HepG2 (cell line): ENCODE measurements around the gene GATA5. TPM values are rescaled to one million over a fixed set of nuclear protein-coding genes. Genes with fewer than 3 reads are reported as not detected.

Source experiments
- CC2D1A ChIP-seq: sonication (generic); formaldehyde crosslinking; IDR thresholded peaks from 2 replicates; pipeline ENCODE4 v1.8.1; 2023; ENCODE audit warnings: mild to moderate bottlenecking, missing genetic modification reagents
- DMAP1 ChIP-seq: IDR thresholded peaks from 2 replicates; pipeline ENCODE4 v1.6.1; 2016
- ELF3 ChIP-seq: IDR thresholded peaks from 2 replicates; pipeline ENCODE4 v1.6.1; 2016; ENCODE audit warnings: missing genetic modification reagents, missing compliant biosample characterization
- HIVEP1 ChIP-seq: sonication (generic); formaldehyde crosslinking; IDR thresholded peaks from 2 replicates; pipeline ENCODE4 v1.4.0; 2020; ENCODE audit warnings: mild to moderate bottlenecking, missing genetic modification reagents
- HMGXB3 ChIP-seq: sonication (generic); formaldehyde crosslinking; IDR thresholded peaks from 2 replicates; pipeline ENCODE4 v1.4.0; 2020; ENCODE audit warnings: missing genetic modification reagents, borderline replicate concordance
- KLF12 ChIP-seq: sonication (generic); formaldehyde crosslinking; IDR thresholded peaks from 2 replicates; pipeline ENCODE4 v1.4.0; 2020; ENCODE audit warnings: missing genetic modification reagents, borderline replicate concordance
- NFIB ChIP-seq: sonication (generic); formaldehyde crosslinking; IDR thresholded peaks from 2 replicates; pipeline ENCODE4 v1.9.0; 2021; ENCODE audit warnings: missing genetic modification reagents, mild to moderate bottlenecking, borderline replicate concordance
- NFIC ChIP-seq: IDR thresholded peaks from 2 replicates; pipeline ENCODE4 v1.6.1; 2012; ENCODE audit warnings: mild to moderate bottlenecking, low read length, inconsistent platforms
- PAF1 ChIP-seq: IDR thresholded peaks from 2 replicates; pipeline ENCODE4 v1.6.1; 2016; ENCODE audit warnings: missing genetic modification reagents, missing compliant biosample characterization
- PCBP2 ChIP-seq: fragments of 200-400 bp; formaldehyde crosslinking; optimal IDR thresholded peaks from 2 replicates; pipeline ENCODE3; 2018; ENCODE audit warnings: low read length, low read depth; ENCODE audit not compliant: poor library complexity, severe bottlenecking
- RARA ChIP-seq: IDR thresholded peaks from 2 replicates; pipeline ENCODE4 v1.6.1; 2016; ENCODE audit warnings: missing genetic modification reagents, missing compliant biosample characterization
- RORA ChIP-seq: sonication (generic); formaldehyde crosslinking; IDR thresholded peaks from 2 replicates; pipeline ENCODE4 v1.5.0; 2020; ENCODE audit warnings: mild to moderate bottlenecking, missing genetic modification reagents, moderate library complexity
- SOX6 ChIP-seq, 2 experiments: fragments of 450-650 bp in 1 of 2; sonication (generic) in 1 of 2; formaldehyde crosslinking in 1 of 2; IDR thresholded peaks; 2 replicates each; pipeline versions ENCODE4 v1.4.0 to v1.6.1; 2017 to 2020; ENCODE audit warnings: antibody characterized with exemption in 1 of 2, mild to moderate bottlenecking in 1 of 2, missing genetic modification reagents in 1 of 2
- SYNCRIP ChIP-seq: fragments of 200-400 bp; formaldehyde crosslinking; IDR thresholded peaks from 2 replicates; pipeline ENCODE4 v1.6.1; 2018; ENCODE audit warnings: mild to moderate bottlenecking, low read depth, low read length; ENCODE audit not compliant: insufficient read depth
- ZC3H4 ChIP-seq: sonication (generic); formaldehyde crosslinking; IDR thresholded peaks from 2 replicates; pipeline ENCODE4 v1.4.0; 2020; ENCODE audit warnings: missing genetic modification reagents, borderline replicate concordance
- ZFY ChIP-seq: sonication (generic); formaldehyde crosslinking; IDR thresholded peaks from 2 replicates; pipeline ENCODE4 v1.4.0; 2020; ENCODE audit warnings: missing genetic modification reagents
- ZNF10 ChIP-seq: sonication (generic); formaldehyde crosslinking; IDR thresholded peaks from 2 replicates; pipeline ENCODE4 v1.4.0; 2020; ENCODE audit warnings: mild to moderate bottlenecking, low read depth, missing genetic modification reagents, borderline replicate concordance
- ZNF101 ChIP-seq: sonication (generic); formaldehyde crosslinking; IDR thresholded peaks from 2 replicates; pipeline ENCODE4 v1.4.0; 2020; ENCODE audit warnings: mild to moderate bottlenecking, low read depth, missing genetic modification reagents, borderline replicate concordance
- ZSCAN25 ChIP-seq: sonication (generic); formaldehyde crosslinking; IDR thresholded peaks from 2 replicates; pipeline ENCODE4 v1.8.0; 2022; ENCODE audit warnings: mild to moderate bottlenecking, missing genetic modification reagents
- polyA plus RNA-seq, 8 experiments: library from polyadenylated mRNA; depleted of rRNA in 3 of 8; stranded (reverse) in 7 of 8; unstranded in 1 of 8; fragments of >200 nt; fragmentation: Illumina TruSeq in 4 of 8; extraction: Trizol in 4 of 8; gene quantifications; 2 replicates each; pipeline versions ENCODE4 v1.2.1 to v1.2.3, GENCODE V29; 2011 to 2016; ENCODE audit warnings: low read depth in 4 of 8, missing spikeins in 1 of 8, mixed read lengths in 1 of 8; ENCODE audit not compliant: insufficient read depth in 1 of 8
- total RNA-seq, 5 experiments: library from RNA; depleted of rRNA; stranded (reverse); fragments of >200 nt; fragmentation: Illumina TruSeq; extraction: Trizol; gene quantifications; 2 replicates each; pipeline ENCODE4 v1.2.3, GENCODE V29; 2016; ENCODE audit warnings: low read depth in 1 of 5
- TF ChIP-seq, protein P1 (sequence below): sonication (generic); formaldehyde crosslinking; IDR thresholded peaks from 2 replicates; pipeline ENCODE4 v1.4.0; 2020; ENCODE audit warnings: missing genetic modification reagents, borderline replicate concordance
- TF ChIP-seq, protein P2 (sequence below): sonication (generic); formaldehyde crosslinking; IDR thresholded peaks from 2 replicates; pipeline ENCODE4 v1.8.1; 2023; ENCODE audit warnings: mild to moderate bottlenecking, missing genetic modification reagents

GATA5 gene
- total and polyA plus RNA-seq, 2 of the 13 experiments (the other 11 are each of a cell fraction or from before 2014, with no cell fraction given), result 0.12 to 0.20 TPM

GRCh38 chr20:62430311-62430853 is 45.4 kb downstream of the GATA5 start (continued):
- TF ChIP-seq, protein P1, sequence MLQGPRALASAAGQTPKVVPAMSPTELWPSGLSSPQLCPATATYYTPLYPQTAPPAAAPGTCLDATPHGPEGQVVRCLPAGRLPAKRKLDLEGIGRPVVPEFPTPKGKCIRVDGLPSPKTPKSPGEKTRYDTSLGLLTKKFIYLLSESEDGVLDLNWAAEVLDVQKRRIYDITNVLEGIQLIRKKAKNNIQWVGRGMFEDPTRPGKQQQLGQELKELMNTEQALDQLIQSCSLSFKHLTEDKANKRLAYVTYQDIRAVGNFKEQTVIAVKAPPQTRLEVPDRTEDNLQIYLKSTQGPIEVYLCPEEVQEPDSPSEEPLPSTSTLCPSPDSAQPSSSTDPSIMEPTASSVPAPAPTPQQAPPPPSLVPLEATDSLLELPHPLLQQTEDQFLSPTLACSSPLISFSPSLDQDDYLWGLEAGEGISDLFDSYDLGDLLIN (CRISPR knock-in tag), result no peak
- TF ChIP-seq SYNCRIP, result no peak
- no peak for TF ChIP-seq HMGXB3
- TF ChIP-seq, protein P2, sequence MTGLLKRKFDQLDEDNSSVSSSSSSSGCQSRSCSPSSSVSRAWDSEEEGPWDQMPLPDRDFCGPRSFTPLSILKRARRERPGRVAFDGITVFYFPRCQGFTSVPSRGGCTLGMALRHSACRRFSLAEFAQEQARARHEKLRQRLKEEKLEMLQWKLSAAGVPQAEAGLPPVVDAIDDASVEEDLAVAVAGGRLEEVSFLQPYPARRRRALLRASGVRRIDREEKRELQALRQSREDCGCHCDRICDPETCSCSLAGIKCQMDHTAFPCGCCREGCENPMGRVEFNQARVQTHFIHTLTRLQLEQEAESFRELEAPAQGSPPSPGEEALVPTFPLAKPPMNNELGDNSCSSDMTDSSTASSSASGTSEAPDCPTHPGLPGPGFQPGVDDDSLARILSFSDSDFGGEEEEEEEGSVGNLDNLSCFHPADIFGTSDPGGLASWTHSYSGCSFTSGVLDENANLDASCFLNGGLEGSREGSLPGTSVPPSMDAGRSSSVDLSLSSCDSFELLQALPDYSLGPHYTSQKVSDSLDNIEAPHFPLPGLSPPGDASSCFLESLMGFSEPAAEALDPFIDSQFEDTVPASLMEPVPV, result no peak
- TF ChIP-seq PCBP2, result no peak
- no peak for TF ChIP-seq KLF12
- no peak for TF ChIP-seq ELF3 (CRISPR knock-in tag)
- no peak for TF ChIP-seq NFIB (CRISPR knock-in tag)
- TF ChIP-seq NFIC, result no peak
- TF ChIP-seq DMAP1 (CRISPR knock-in tag), result no peak
- TF ChIP-seq RARA, result no peak
- no peak for TF ChIP-seq ZC3H4 (CRISPR knock-in tag)
- TF ChIP-seq CC2D1A (CRISPR knock-in tag), result no peak
- no peak for TF ChIP-seq ZNF10 (CRISPR knock-in tag)
- TF ChIP-seq ZSCAN25 (CRISPR knock-in tag), result no peak
- no peak for TF ChIP-seq SOX6 (IDR thresholded peaks at IDR 0.05)
- TF ChIP-seq SOX6 (CRISPR knock-in tag; IDR thresholded peaks at IDR 0.05), result peak; percentile 70
- no peak for TF ChIP-seq RORA (CRISPR knock-in tag)
- TF ChIP-seq ZNF101 (CRISPR knock-in tag), result no peak
- no peak for TF ChIP-seq PAF1 (CRISPR knock-in tag)
- TF ChIP-seq ZFY (CRISPR knock-in tag), result no peak
- TF ChIP-seq HIVEP1 (CRISPR knock-in tag), result no peak
- TF ChIP-seq, all 625 proteins: peak for 41
